NCI-H1694 (cell line): ENCODE data around the gene HS2ST1.
"Not testable (repeated sequence)": the region's sequence is repeated elsewhere in the genome, so short reads cannot be mapped to it uniquely, and the experiment has no call there.

Source experiments
- DNase-seq: peaks from one replicate; lab custom pipeline; 2025; lab: John Stamatoyannopoulos, UW

HS2ST1 gene

GRCh38 chr1:87024936-87025540, 110.6 kb downstream of the HS2ST1 start:
- DNase-seq, result peak; percentile 51

- DNase-seq, result not testable (repeated sequence)
Observed at GRCh38 chr1:87027561-87027960, 113.1 kb downstream of the HS2ST1 start.

- no peak for DNase-seq
Observed at GRCh38 chr1:87028576-87028975, 114.1 kb downstream of the HS2ST1 start.

GRCh38 chr1:87030740-87031690, 116.6 kb downstream of the HS2ST1 start:
- DNase-seq, result no peak

GRCh38 chr1:87034351-87034750, 119.9 kb downstream of the HS2ST1 start:
- no peak for DNase-seq

GRCh38 chr1:87039096-87039495, 124.7 kb downstream of the HS2ST1 start:
- no peak for DNase-seq

- DNase-seq, result no peak
Observed at GRCh38 chr1:87042111-87042811, 127.8 kb downstream of the HS2ST1 start.

GRCh38 chr1:87044424-87044823, 130.0 kb downstream of the HS2ST1 start:
- no peak for DNase-seq

GRCh38 chr1:87044840-87045239, 130.4 kb downstream of the HS2ST1 start:
- no peak for DNase-seq

- no peak for DNase-seq
Observed at GRCh38 chr1:87045761-87046304, 131.4 kb downstream of the HS2ST1 start.

GRCh38 chr1:87046951-87047350, 132.5 kb downstream of the HS2ST1 start:
- no peak for DNase-seq

- no peak for DNase-seq
Observed at GRCh38 chr1:87048237-87048636, 133.8 kb downstream of the HS2ST1 start.

- no peak for DNase-seq
Observed at GRCh38 chr1:87051965-87052364, 137.5 kb downstream of the HS2ST1 start.

- no peak for DNase-seq
Observed at GRCh38 chr1:87052400-87052799, 138.0 kb downstream of the HS2ST1 start.

- no peak for DNase-seq
Observed at GRCh38 chr1:87052961-87053360, 138.5 kb downstream of the HS2ST1 start.

GRCh38 chr1:87053446-87053845, 139.0 kb downstream of the HS2ST1 start:
- DNase-seq, result no peak

GRCh38 chr1:87056974-87057373, 142.5 kb downstream of the HS2ST1 start:
- no peak for DNase-seq

GRCh38 chr1:87058343-87058649, 143.9 kb downstream of the HS2ST1 start:
- DNase-seq, result no peak

- DNase-seq, result no peak
Observed at GRCh38 chr1:87061742-87062156, 147.3 kb downstream of the HS2ST1 start.

GRCh38 chr1:87062687-87063086, 148.3 kb downstream of the HS2ST1 start:
- DNase-seq, result no peak

- DNase-seq, result no peak
Observed at GRCh38 chr1:87064309-87064708, 149.9 kb downstream of the HS2ST1 start.

GRCh38 chr1:87064986-87065385, 150.6 kb downstream of the HS2ST1 start:
- DNase-seq, result no peak

GRCh38 chr1:87066708-87067107, 152.3 kb downstream of the HS2ST1 start:
- not testable (repeated sequence) for DNase-seq
